ENCODE measurements around the gene LCN15.

GRCh38 chr9:136741883-136742571 lies 22.3 kb downstream of the LCN15 start:
- TF ChIP-seq CTCF (IDR thresholded peaks at IDR 0.05) (no peak), POLR2A (IDR thresholded peaks at IDR 0.05) (no peak)

Measured in Peyer's patch (tissue), 4 donors.